K562 (cell line): ENCODE data around the gene DMWD. TPM values are rescaled to one million over a fixed set of nuclear protein-coding genes. Genes with fewer than 3 reads are reported as not detected.

Experiments
- BRD9 ChIP-seq: fragments of 450-650 bp; IDR thresholded peaks from 2 replicates; pipeline ENCODE4 v1.6.1; 2018; ENCODE audit warnings: low read depth; ENCODE audit not compliant: partially characterized antibody
- CAMTA2 ChIP-seq: fragments of 250-450 bp; sonication (Bioruptor Pico); conservative IDR thresholded peaks from 2 replicates; pipeline ENCODE4 v1.5.1; 2022
- DPF2 ChIP-seq: fragments of 450-650 bp; IDR thresholded peaks from 2 replicates; pipeline ENCODE4 v1.6.1; 2016
- EGR1 ChIP-seq: fragments of 450-650 bp; conservative IDR thresholded peaks from 2 replicates; pipeline ENCODE4 v1.6.1; 2017; ENCODE audit warnings: mild to moderate bottlenecking
- YBX1 ChIP-seq: fragments of 450-650 bp; IDR thresholded peaks from 2 replicates; pipeline ENCODE4 v1.7.1; 2016; ENCODE audit warnings: mild to moderate bottlenecking
- ZSCAN32 ChIP-seq: fragments of 450-650 bp; formaldehyde crosslinking; IDR thresholded peaks from 2 replicates; pipeline ENCODE4 v1.4.0; 2020; ENCODE audit warnings: mild to moderate bottlenecking, moderate library complexity
- polyA plus RNA-seq, 8 experiments: library from polyadenylated mRNA; depleted of rRNA in 4 of 8; stranded (reverse) in 5 of 8; unstranded in 3 of 8; fragments of >200 nt; fragmentation: Nextera tagmentation in 2 of 8; fragmentation: Illumina TruSeq in 1 of 8; extraction: Ambion mirVana in 2 of 8; extraction: Trizol in 1 of 8; gene quantifications; 2 replicates each; pipeline versions ENCODE4 v1.2.1 to v1.2.3, GENCODE V29; 2011 to 2014; ENCODE audit warnings: inconsistent platforms in 1 of 8, missing spikeins in 1 of 8
- total RNA-seq, 7 experiments: library from RNA; depleted of rRNA in 6 of 7; stranded (reverse); fragments of >200 nt in 6 of 7; fragmentation: Illumina TruSeq in 2 of 7; extraction: Trizol in 2 of 7; gene quantifications; 2 replicates each; pipeline versions ENCODE4 v1.2.1 to v1.2.3, GENCODE V29; 2011 to 2021; ENCODE audit warnings: low replicate concordance in 1 of 7
- TF ChIP-seq, protein P1 (sequence below): fragments of 250-450 bp; sonication (Bioruptor Pico); IDR thresholded peaks from 2 replicates; pipeline ENCODE4 v1.4.0; 2020; ENCODE audit warnings: mild to moderate bottlenecking, moderate library complexity
- TF ChIP-seq, protein P2 (sequence below): sonication (generic); formaldehyde crosslinking; IDR thresholded peaks from 2 replicates; pipeline ENCODE4 v1.8.1; 2022; ENCODE audit warnings: missing genetic modification reagents

The DMWD gene
- total and polyA plus RNA-seq, 9 of the 15 experiments (the other 6 are each of a cell fraction or from before 2014, with no cell fraction given): 4.7 to 54.6 (median 19.0) TPM

DNA sequence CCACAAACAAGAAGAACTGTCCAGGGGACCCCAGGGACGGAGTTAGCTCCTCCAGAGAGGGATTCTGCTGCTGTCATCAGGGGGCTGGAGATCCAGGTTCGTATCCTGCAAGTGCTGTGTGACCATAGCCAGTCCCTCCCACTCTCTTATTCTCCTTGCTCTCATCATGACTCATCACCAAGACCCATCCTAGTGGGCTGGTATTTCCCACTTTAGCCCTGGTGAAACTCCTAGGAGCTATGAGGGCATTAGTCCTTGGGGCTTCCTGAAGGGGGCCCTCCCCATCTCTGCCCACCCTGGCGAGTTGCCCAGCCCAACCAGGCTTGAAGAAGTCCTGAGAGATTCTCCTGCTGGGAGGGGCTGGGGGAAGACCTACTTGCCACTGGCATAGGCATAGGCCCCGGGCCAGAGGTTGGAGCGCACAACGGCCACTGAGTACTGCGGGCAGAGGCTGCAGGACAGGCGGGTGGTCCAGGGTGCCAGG is 7.5 kb upstream of the DMWD start (continued):
- TF ChIP-seq, protein P1, sequence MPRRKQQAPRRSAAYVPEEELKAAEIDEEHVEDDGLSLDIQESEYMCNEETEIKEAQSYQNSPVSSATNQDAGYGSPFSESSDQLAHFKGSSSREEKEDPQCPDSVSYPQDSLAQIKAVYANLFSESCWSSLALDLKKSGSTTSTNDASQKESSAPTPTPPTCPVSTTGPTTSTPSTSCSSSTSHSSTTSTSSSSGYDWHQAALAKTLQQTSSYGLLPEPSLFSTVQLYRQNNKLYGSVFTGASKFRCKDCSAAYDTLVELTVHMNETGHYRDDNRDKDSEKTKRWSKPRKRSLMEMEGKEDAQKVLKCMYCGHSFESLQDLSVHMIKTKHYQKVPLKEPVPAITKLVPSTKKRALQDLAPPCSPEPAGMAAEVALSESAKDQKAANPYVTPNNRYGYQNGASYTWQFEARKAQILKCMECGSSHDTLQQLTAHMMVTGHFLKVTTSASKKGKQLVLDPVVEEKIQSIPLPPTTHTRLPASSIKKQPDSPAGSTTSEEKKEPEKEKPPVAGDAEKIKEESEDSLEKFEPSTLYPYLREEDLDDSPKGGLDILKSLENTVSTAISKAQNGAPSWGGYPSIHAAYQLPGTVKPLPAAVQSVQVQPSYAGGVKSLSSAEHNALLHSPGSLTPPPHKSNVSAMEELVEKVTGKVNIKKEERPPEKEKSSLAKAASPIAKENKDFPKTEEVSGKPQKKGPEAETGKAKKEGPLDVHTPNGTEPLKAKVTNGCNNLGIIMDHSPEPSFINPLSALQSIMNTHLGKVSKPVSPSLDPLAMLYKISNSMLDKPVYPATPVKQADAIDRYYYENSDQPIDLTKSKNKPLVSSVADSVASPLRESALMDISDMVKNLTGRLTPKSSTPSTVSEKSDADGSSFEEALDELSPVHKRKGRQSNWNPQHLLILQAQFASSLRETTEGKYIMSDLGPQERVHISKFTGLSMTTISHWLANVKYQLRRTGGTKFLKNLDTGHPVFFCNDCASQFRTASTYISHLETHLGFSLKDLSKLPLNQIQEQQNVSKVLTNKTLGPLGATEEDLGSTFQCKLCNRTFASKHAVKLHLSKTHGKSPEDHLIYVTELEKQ (CRISPR knock-in tag): no peak
- TF ChIP-seq BRD9 (peak; percentile 30), DPF2 (no peak), CAMTA2 (CRISPR knock-in tag) (no peak), EGR1 (0 out of 2 replicates have a peak, but pooled peaks have one; percentile 8), ZSCAN32 (CRISPR knock-in tag) (no peak), YBX1 (no peak)
- TF ChIP-seq, protein P2, sequence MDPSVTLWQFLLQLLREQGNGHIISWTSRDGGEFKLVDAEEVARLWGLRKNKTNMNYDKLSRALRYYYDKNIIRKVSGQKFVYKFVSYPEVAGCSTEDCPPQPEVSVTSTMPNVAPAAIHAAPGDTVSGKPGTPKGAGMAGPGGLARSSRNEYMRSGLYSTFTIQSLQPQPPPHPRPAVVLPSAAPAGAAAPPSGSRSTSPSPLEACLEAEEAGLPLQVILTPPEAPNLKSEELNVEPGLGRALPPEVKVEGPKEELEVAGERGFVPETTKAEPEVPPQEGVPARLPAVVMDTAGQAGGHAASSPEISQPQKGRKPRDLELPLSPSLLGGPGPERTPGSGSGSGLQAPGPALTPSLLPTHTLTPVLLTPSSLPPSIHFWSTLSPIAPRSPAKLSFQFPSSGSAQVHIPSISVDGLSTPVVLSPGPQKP: no peak
